K562 (cell line): ENCODE data around the gene UBL3. TPM values are rescaled to one million over a fixed set of nuclear protein-coding genes. Genes with fewer than 3 reads are reported as not detected.
A peak's percentile ranks its signal among the peaks of the same experiment; 100 is the strongest.

ENCODE experiments used
- KAT2B ChIP-seq: IDR thresholded peaks from one replicate; pipeline ENCODE4 v1.6.1; 2012; ENCODE audit warnings: low read depth, mild to moderate bottlenecking, control low read depth, inconsistent platforms, low read length, moderate library complexity
- RERE ChIP-seq: sonication (generic); formaldehyde crosslinking; IDR thresholded peaks from 2 replicates; pipeline ENCODE4 v1.8.0; 2023; ENCODE audit warnings: missing genetic modification reagents, mild to moderate bottlenecking, borderline replicate concordance
- ZNF444 ChIP-seq: fragments of 250-450 bp; sonication (Bioruptor Pico); IDR thresholded peaks from 2 replicates; pipeline ENCODE4 v1.4.0; 2020; ENCODE audit warnings: mild to moderate bottlenecking, moderate library complexity
- polyA plus RNA-seq, 8 experiments: library from polyadenylated mRNA; depleted of rRNA in 4 of 8; stranded (reverse) in 5 of 8; unstranded in 3 of 8; fragments of >200 nt; fragmentation: Nextera tagmentation in 2 of 8; fragmentation: Illumina TruSeq in 1 of 8; extraction: Ambion mirVana in 2 of 8; extraction: Trizol in 1 of 8; gene quantifications; 2 replicates each; pipeline versions ENCODE4 v1.2.1 to v1.2.3, GENCODE V29; 2011 to 2014; ENCODE audit warnings: inconsistent platforms in 1 of 8, missing spikeins in 1 of 8
- total RNA-seq, 7 experiments: library from RNA; depleted of rRNA in 6 of 7; stranded (reverse); fragments of >200 nt in 6 of 7; fragmentation: Illumina TruSeq in 2 of 7; extraction: Trizol in 2 of 7; gene quantifications; 2 replicates each; pipeline versions ENCODE4 v1.2.1 to v1.2.3, GENCODE V29; 2011 to 2021; ENCODE audit warnings: low replicate concordance in 1 of 7
- TF ChIP-seq, protein P1 (sequence below): fragments of 450-650 bp; IDR thresholded peaks from 2 replicates; pipeline ENCODE4 v1.6.1; 2016

Gene UBL3
- total and polyA plus RNA-seq, 9 of the 15 experiments (the other 6 are each of a cell fraction or from before 2014, with no cell fraction given), result 0.64 to 2.4 (median 1.8) TPM

DNA sequence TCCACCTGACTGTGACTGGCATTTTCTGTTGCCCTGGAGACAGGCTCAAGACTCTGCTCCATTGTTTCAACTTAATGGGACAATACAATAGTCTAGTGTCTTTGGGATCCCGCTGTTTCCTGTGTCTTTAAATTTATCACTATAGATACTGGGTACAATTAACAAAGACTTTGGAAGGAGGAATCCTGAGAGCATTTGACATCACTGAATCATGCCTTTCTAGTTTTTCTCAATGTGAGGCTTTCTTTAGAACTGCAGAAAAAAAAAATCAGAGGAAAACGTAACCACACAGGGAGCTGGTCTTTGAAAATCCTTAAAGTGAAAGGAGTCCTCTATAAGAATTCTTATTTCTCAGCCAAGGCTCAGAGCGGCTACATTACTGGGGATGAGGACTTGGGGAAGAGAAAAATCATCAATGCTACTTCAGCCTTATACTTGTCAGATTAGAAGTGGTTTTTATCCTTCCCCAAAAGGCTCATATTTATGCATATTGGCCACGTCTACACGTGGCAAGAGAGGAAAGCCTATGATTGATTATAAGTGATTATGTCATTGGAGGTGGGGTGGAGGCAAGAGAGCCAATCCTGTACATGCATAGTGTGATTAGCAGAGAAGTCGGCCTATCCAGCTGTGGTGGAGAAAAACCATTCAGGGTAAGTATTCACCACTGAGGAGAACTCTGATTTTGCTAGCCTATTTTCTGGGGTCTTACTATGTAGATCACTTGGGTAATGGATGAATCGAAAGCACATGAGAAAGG lies 34.4 kb upstream of the UBL3 start (continued):
- TF ChIP-seq RERE (CRISPR knock-in tag) (no peak), KAT2B (no peak), ZNF444 (CRISPR knock-in tag) (no peak)
- TF ChIP-seq, protein P1, sequence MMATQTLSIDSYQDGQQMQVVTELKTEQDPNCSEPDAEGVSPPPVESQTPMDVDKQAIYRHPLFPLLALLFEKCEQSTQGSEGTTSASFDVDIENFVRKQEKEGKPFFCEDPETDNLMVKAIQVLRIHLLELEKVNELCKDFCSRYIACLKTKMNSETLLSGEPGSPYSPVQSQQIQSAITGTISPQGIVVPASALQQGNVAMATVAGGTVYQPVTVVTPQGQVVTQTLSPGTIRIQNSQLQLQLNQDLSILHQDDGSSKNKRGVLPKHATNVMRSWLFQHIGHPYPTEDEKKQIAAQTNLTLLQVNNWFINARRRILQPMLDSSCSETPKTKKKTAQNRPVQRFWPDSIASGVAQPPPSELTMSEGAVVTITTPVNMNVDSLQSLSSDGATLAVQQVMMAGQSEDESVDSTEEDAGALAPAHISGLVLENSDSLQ, result peak; percentile 68
